Osteocyte (in vitro differentiated cells): ENCODE data around the gene BACH2. TPM values are rescaled to one million over a fixed set of nuclear protein-coding genes. Genes with fewer than 3 reads are reported as not detected.

Source experiments
- DNase-seq: peaks from one replicate; pipeline ENCODE4 v3.0.0; 2021; ENCODE audit warnings: mixed read lengths; ENCODE audit not compliant: unreplicated experiment; ENCODE audit errors: extremely low spot score
- H3K27ac Mint-ChIP-seq: one replicate; pipeline ENCODE4 v1.8.0; 2021; ENCODE audit warnings: mild to moderate bottlenecking, mixed read lengths; ENCODE audit not compliant: unreplicated experiment
- H3K27me3 Mint-ChIP-seq: one replicate; pipeline ENCODE4 v1.8.0; 2021; ENCODE audit warnings: mixed read lengths; ENCODE audit not compliant: unreplicated experiment
- H3K36me3 Mint-ChIP-seq: one replicate; pipeline ENCODE4 v1.8.0; 2021; ENCODE audit warnings: mixed read lengths; ENCODE audit not compliant: unreplicated experiment
- H3K4me1 Mint-ChIP-seq: one replicate; pipeline ENCODE4 v1.8.0; 2021; ENCODE audit warnings: mixed read lengths; ENCODE audit not compliant: unreplicated experiment
- H3K4me3 Mint-ChIP-seq: one replicate; pipeline ENCODE4 v1.8.0; 2021; ENCODE audit warnings: mild to moderate bottlenecking, moderate library complexity, mixed read lengths; ENCODE audit not compliant: unreplicated experiment
- H3K9me3 Mint-ChIP-seq: one replicate; pipeline ENCODE4 v1.8.0; 2021; ENCODE audit warnings: mixed read lengths; ENCODE audit not compliant: unreplicated experiment
- total RNA-seq: library from RNA; stranded (reverse); gene quantifications from 2 replicates; pipeline ENCODE4 v1.2.1, GENCODE V29; 2021
- TF ChIP-seq, protein P1 (sequence below): fragments of 200-600 bp; sonication (generic); IDR thresholded peaks from 2 replicates; pipeline ENCODE4 v1.5.0; 2021; ENCODE audit warnings: antibody characterized with exemption, mild to moderate bottlenecking, moderate library complexity

BACH2 gene
- total RNA-seq, 1 donor from 2014 or later, result 1.6 TPM

DNA sequence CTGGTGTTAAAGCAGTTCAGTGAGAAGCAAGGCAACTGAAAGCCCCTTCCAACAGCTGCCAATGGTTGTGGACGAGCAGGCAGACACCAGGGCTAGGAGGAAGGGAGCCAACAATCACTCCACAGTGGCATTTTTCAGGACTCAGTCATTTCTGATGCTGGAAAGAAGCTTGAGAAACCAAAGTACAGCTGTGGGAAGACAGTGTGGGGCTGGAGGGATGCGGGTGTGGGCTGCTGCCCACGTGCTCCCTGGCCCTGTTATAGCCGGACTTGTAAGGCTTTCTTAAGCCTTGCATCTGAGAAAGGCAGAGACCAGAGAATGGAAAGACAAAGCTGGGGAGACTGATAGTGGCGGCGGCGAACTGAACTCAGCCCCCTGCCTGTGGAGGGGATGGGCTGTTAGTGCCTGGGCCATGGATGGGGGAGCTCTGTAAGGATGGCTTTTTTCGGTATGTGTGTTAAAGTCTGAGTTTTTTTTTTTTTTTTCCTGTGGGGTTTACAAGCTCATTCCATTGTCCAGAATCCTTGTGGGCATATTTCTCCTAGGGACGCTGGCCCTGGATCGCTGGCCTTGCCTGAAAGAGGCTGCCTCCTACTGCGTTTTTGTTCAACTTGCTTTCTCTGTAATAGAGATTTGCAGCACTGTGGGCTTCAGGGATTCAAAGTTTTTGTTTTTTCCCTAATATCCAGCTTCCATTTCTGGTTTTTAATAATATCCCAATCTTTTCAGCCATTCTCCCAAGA lies 310.7 kb downstream of the BACH2 start:
- peaks cover 23% of the 10 kb centered on the region for H3K4me1 Mint-ChIP-seq
- H3K4me3 Mint-ChIP-seq, result no peak overlapping the region
- TF ChIP-seq, protein P1, sequence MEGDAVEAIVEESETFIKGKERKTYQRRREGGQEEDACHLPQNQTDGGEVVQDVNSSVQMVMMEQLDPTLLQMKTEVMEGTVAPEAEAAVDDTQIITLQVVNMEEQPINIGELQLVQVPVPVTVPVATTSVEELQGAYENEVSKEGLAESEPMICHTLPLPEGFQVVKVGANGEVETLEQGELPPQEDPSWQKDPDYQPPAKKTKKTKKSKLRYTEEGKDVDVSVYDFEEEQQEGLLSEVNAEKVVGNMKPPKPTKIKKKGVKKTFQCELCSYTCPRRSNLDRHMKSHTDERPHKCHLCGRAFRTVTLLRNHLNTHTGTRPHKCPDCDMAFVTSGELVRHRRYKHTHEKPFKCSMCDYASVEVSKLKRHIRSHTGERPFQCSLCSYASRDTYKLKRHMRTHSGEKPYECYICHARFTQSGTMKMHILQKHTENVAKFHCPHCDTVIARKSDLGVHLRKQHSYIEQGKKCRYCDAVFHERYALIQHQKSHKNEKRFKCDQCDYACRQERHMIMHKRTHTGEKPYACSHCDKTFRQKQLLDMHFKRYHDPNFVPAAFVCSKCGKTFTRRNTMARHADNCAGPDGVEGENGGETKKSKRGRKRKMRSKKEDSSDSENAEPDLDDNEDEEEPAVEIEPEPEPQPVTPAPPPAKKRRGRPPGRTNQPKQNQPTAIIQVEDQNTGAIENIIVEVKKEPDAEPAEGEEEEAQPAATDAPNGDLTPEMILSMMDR, result no peak
- H3K27ac Mint-ChIP-seq, result peak overlapping the region; percentile 36
- no peaks in the 10 kb centered on the region for H3K36me3 Mint-ChIP-seq
- no peak for DNase-seq
- H3K27me3 Mint-ChIP-seq, result peaks cover 10% of the 10 kb centered on the region
- no peaks in the 10 kb centered on the region for H3K9me3 Mint-ChIP-seq

DNA sequence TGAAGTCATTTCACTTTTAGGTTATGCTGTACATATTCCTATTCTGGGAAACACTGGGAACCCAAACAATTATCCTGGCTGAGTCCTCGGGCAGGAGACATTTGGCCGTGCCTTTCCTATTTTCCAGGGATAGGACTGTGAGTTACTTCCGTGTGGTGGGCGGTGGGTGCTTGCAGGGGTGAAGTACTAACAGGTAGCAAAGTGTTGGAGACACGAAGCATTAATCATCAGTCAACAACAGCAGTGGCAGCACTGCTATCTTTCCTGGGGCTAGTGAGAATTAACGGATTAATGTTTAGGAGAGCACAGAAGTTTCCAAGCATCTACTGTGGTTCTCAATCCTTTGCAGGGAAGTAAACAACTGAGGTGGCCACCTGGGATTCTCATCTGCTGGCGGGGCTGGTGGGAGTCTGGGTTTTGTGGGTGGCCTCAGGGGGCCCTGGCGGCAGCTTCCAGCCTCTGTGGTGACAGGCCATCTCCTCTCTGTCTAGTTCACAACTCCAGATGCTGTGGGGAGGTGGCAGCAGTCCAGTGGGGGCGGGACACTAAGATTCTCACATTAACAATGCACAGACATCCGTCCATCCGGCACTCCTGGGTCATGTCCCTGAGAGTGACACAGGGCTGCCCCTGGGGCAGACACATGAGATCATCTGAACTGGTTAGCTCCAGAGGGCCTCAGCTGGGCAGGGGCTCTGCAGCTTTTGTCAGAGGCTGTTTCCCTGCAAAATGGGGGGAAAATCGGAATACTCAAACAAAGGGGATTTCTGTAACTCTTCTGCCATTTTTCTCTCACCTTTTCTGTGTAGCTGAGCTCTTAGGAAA lies 311.5 kb downstream of the BACH2 start:
- DNase-seq, result no peak
- no peaks in the 10 kb centered on the region for H3K36me3 Mint-ChIP-seq
- TF ChIP-seq, protein P1, result no peak
- no peak overlapping the region for H3K4me3 Mint-ChIP-seq
- H3K27me3 Mint-ChIP-seq, result peaks cover 11% of the 10 kb centered on the region
- H3K4me1 Mint-ChIP-seq, result peaks cover 23% of the 10 kb centered on the region
- H3K9me3 Mint-ChIP-seq, result no peaks in the 10 kb centered on the region
- peak overlapping the region; percentile 36 for H3K27ac Mint-ChIP-seq

DNA sequence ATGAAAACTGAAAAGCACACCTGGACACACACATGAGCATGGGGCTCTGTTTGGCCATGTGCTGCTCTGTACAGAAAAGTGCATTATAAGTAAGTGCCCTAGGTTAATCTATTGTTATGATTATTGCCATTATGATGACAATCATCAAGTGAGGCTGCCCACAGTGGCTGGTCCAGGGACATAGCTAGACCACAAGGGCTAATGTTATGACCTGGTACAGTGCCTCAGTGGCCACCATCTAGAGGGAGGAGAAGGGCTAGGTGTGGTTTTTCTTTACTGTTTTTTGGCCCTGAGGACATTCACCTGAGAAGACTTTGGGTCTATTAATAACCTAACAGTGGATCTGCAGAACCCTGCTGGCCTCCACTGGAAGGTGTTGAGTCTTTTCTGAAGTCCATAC lies 316.3 kb downstream of the BACH2 start:
- H3K9me3 Mint-ChIP-seq, result no peaks in the 10 kb centered on the region
- H3K4me1 Mint-ChIP-seq, result peaks cover 5% of the 10 kb centered on the region
- H3K27me3 Mint-ChIP-seq, result peaks cover 27% of the 10 kb centered on the region
- no peak for DNase-seq
- TF ChIP-seq, protein P1, result no peak
- H3K27ac Mint-ChIP-seq, result no peak overlapping the region
- no peaks in the 10 kb centered on the region for H3K36me3 Mint-ChIP-seq
- no peak overlapping the region for H3K4me3 Mint-ChIP-seq

DNA sequence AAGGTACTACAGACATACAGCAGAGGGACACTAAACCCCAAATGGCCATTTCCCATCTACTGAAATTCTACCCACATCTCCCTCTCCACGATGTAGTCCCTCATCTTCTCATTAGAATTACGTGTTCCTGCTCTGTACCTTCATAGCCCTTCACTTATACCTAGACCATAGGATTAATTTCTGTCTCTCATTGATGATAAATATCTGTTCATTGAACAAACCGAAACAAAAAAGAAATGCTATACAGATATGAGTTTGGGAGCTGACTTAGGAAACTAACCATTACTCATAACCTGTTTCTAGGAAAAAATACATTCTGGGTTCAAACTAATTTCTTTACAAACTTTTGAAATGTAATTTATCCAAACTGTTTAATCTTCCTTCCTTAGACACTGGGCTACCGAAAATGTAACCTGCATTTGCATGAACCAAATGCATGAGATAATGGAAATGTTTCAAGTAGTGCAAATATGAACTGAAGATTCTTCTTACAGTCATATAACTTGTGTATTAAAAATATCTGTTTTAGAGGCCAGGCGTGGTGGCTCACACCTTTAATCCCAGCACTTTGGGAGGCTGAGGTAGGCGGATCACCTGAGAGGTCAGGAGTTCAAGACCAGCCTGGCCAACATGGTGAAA lies 317.0 kb downstream of the BACH2 start:
- Mint-ChIP-seq H3K4me1 (no peaks in the 10 kb centered on the region), H3K36me3 (no peaks in the 10 kb centered on the region), H3K27ac (no peak overlapping the region), H3K27me3 (peaks cover 30% of the 10 kb centered on the region), H3K9me3 (no peaks in the 10 kb centered on the region), H3K4me3 (no peak overlapping the region)
- TF ChIP-seq, protein P1, result no peak
- no peak for DNase-seq

DNA sequence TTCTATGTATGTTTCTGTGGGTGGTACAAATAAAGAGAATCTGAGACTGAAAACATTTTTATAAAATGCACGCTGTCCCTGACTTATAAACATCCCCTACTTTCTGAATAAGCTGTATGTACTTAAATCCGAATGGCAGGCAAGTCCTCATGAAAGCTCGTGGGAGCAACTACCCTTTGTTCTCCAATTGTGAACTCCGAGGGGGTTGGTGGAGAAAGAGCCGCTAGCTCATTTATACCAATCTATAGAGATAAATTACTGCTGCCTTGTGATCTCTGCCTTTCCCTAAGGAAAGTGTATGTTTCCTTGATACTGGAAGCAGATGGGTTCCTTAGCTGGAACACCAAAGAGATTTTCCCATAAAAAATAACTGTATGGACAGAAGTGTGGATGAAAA lies 317.9 kb downstream of the BACH2 start:
- no peak overlapping the region for H3K4me3 Mint-ChIP-seq
- no peaks in the 10 kb centered on the region for H3K4me1 Mint-ChIP-seq
- H3K27me3 Mint-ChIP-seq, result peaks cover 31% of the 10 kb centered on the region
- TF ChIP-seq, protein P1, result no peak
- H3K9me3 Mint-ChIP-seq, result no peaks in the 10 kb centered on the region
- DNase-seq, result no peak
- H3K36me3 Mint-ChIP-seq, result no peaks in the 10 kb centered on the region
- no peak overlapping the region for H3K27ac Mint-ChIP-seq
